ENCODE measurements around the gene LIMCH1. TPM values are rescaled to one million over a fixed set of nuclear protein-coding genes. Genes with fewer than 3 reads are reported as not detected.

Gene LIMCH1
- total RNA-seq, 1 donor from 2014 or later, result 6.8 TPM

DNA sequence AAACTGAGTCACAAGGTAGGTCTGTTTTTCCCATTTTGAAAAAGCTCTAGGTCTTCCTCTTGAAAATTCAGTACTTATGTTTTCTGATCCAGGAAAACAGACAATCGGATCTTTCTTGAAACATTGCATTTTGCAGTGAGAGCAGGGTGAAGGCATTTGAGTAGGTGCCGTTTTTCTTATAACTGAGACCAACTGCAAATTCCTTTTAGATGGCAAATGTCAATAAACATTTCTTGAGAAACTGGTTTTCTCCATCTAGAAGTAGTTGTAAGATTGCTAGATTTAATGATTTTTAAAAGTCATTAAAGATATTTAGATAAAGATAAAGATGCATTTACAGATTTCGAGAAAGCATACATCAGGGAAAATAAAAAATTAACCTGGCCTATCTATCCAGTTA, 118.1 kb downstream of the LIMCH1 start:
- H3K27me3 ChIP-seq (ENCODE audit: control insufficient read depth, insufficient read depth, low read length), result no peaks in the 10 kb centered on the region
- TF ChIP-seq, protein P1, sequence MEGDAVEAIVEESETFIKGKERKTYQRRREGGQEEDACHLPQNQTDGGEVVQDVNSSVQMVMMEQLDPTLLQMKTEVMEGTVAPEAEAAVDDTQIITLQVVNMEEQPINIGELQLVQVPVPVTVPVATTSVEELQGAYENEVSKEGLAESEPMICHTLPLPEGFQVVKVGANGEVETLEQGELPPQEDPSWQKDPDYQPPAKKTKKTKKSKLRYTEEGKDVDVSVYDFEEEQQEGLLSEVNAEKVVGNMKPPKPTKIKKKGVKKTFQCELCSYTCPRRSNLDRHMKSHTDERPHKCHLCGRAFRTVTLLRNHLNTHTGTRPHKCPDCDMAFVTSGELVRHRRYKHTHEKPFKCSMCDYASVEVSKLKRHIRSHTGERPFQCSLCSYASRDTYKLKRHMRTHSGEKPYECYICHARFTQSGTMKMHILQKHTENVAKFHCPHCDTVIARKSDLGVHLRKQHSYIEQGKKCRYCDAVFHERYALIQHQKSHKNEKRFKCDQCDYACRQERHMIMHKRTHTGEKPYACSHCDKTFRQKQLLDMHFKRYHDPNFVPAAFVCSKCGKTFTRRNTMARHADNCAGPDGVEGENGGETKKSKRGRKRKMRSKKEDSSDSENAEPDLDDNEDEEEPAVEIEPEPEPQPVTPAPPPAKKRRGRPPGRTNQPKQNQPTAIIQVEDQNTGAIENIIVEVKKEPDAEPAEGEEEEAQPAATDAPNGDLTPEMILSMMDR (IDR thresholded peaks at IDR 0.05; ENCODE audit: insufficient read depth, low read length, severe bottlenecking), result no peak
- FAIRE-seq (no peak), DNase-seq (ENCODE audit: low read depth) (no peak)
- no peaks in the 10 kb centered on the region for H3K36me3 ChIP-seq (ENCODE audit: control insufficient read depth, insufficient read depth, low read length)
- H3K4me3 ChIP-seq (ENCODE audit: low read depth, low read length), result no peak overlapping the region

DNA sequence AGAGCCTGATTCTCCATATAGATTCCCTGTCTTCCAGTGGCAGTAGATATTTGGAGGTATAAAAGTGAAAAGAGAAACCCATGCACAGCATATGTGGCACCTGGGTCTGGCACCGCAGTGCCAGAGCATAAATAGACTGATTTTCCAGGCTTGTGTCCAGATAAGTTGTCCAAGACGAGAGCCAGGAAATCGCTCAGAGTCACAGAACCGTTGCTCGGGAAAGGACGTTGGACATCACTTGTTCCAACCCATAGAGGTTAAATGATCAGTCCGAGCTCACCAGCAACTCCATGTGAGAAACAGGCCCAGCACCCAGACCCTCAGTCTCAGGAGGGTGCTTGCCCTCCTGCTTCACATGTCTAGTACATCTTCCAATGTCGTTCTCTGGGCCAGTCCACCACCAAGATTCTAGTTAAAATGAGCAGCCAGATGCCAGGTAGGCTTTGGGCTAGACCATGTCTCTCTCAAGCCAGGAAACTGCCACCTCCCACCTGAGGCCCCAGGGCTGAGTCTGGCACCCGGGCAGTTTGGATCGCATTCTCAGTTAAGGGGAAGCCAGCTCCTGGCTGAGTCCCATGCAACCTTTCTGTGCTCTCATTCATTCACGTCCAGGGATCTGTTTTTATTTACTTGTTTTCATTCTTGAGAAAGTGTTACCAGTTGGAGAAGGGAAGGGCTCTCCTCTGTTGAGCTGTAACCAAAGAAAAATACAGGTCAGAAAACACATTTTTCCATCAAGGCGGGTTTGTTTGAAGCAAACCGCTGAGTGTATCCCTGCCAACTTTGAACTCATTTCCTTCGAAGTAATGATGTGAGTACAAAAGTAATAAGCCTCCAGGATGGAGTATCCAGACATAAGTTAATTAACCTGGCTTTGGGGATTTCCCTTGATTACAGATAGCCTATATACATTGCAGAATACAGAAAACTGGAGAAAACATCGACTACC, 118.9 kb downstream of the LIMCH1 start:
- FAIRE-seq (no peak), DNase-seq (ENCODE audit: low read depth) (no peak)
- Histone ChIP-seq H3K36me3 (ENCODE audit: control insufficient read depth, insufficient read depth, low read length) (no peaks in the 10 kb centered on the region), H3K27me3 (ENCODE audit: control insufficient read depth, insufficient read depth, low read length) (no peaks in the 10 kb centered on the region), H3K4me3 (ENCODE audit: low read depth, low read length) (no peak overlapping the region)
- TF ChIP-seq, protein P1 (IDR thresholded peaks at IDR 0.05; ENCODE audit: insufficient read depth, low read length, severe bottlenecking), result no peak

DNA sequence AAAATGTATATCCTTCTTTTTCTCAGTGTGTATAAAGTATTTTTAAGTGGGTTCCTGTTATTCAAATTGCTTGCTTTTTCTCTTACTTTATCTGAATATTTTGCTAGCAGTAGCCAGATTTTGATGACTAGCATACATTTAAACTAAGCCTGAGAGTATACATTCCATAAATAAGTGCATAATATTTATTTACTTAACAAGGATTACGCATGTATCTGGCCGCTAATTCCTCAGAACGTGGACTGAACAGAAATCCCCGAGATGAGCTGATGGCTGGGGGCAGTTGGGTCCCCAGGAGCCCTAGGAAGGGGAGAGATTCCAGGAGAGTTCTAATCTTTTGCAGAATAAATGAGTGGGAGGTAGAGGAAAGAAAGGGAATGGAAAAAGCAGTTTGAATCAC, 119.6 kb downstream of the LIMCH1 start:
- DNase-seq (ENCODE audit: low read depth), result peak; percentile 18
- FAIRE-seq, result no peak

DNA sequence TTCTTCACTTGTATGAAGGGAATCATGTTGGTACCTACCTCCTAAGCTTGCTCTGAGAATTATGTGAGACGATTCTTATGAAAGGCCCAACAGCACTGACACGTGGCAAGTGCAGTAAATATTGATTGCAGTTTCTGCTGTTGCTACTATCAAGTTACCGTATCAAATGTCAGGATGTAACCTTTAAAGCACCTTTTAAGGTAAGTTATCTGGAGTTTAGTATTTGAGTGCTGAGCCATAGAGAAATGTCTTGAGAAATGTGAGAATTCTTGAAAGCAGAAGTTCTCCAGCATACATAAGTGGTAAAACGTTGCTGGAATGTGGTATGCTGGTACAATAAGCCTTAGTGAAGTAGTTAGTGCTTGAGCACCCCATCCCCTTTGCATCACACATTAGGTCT, 120.2 kb downstream of the LIMCH1 start:
- FAIRE-seq (no peak), DNase-seq (ENCODE audit: low read depth) (peak; percentile 14)
- Histone ChIP-seq H3K27me3 (ENCODE audit: control insufficient read depth, insufficient read depth, low read length) (no peaks in the 10 kb centered on the region), H3K36me3 (ENCODE audit: control insufficient read depth, insufficient read depth, low read length) (no peaks in the 10 kb centered on the region), H3K4me3 (ENCODE audit: low read depth, low read length) (no peak overlapping the region)
- TF ChIP-seq, protein P1 (IDR thresholded peaks at IDR 0.05; ENCODE audit: insufficient read depth, low read length, severe bottlenecking), result no peak

More for the DNA sequence above, 119.6 kb downstream of the LIMCH1 start:
- Histone ChIP-seq H3K36me3 (ENCODE audit: control insufficient read depth, insufficient read depth, low read length) (no peaks in the 10 kb centered on the region), H3K27me3 (ENCODE audit: control insufficient read depth, insufficient read depth, low read length) (no peaks in the 10 kb centered on the region), H3K4me3 (ENCODE audit: low read depth, low read length) (no peak overlapping the region)
- TF ChIP-seq, protein P1 (IDR thresholded peaks at IDR 0.05; ENCODE audit: insufficient read depth, low read length, severe bottlenecking), result no peak

DNA sequence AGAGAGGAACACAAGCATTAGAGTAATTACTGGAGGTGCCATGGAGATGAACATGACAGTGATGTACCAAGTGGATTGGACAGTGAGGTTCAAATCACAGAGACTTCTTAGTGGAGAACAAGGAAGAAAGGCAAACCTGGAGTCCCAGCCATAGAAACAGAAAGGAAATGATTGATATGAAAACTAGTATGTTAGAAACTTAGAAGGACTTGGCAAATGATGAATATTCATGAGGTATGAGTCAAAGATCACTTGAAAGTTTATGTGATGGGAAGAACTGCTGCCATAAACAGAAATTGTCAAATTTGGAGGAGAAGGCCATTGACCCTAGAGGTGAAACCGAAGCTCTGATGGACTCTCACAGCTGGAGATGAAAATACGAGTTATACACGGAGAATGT, 122.4 kb downstream of the LIMCH1 start:
- TF ChIP-seq, protein P1 (IDR thresholded peaks at IDR 0.05; ENCODE audit: insufficient read depth, low read length, severe bottlenecking), result no peak
- no peak overlapping the region for H3K4me3 ChIP-seq (ENCODE audit: low read depth, low read length)
- DNase-seq (ENCODE audit: low read depth), result no peak
- no peaks in the 10 kb centered on the region for H3K36me3 ChIP-seq (ENCODE audit: control insufficient read depth, insufficient read depth, low read length)
- no peak for FAIRE-seq
- H3K27me3 ChIP-seq (ENCODE audit: control insufficient read depth, insufficient read depth, low read length), result no peaks in the 10 kb centered on the region

Measured in bronchial epithelial cell (primary cell).